H1 (cell line): ENCODE measurements around the gene TSEN54.
"Not testable (repeated sequence)": the region's sequence is repeated elsewhere in the genome, so short reads cannot be mapped to it uniquely, and the experiment has no call there.

Experiments
- ATF3 ChIP-seq: IDR thresholded peaks from 2 replicates; pipeline ENCODE4 v1.6.1; 2011; ENCODE audit warnings: low read depth, mild to moderate bottlenecking, low read length; ENCODE audit not compliant: insufficient read depth
- CTCF ChIP-seq, 3 experiments: IDR thresholded peaks; 1 replicate in 2 of 3; 2 replicates in 1 of 3; pipeline versions ENCODE4 v1.5.1 to v1.6.1; 2011; ENCODE audit warnings: low read length in 3 of 3, mild to moderate bottlenecking in 3 of 3, inconsistent platforms in 2 of 3, low read depth in 1 of 3, moderate library complexity in 1 of 3; ENCODE audit not compliant: insufficient read depth in 1 of 3; ENCODE audit errors: control extremely low read depth in 1 of 3
- POLR2A ChIP-seq, 2 experiments: IDR thresholded peaks; 1 replicate in 1 of 2; 2 replicates in 1 of 2; pipeline ENCODE4 v1.6.1; 2011; ENCODE audit warnings: low read depth in 2 of 2, low read length in 2 of 2, mild to moderate bottlenecking in 2 of 2; ENCODE audit errors: control extremely low read depth in 1 of 2
- RAD21 ChIP-seq, 2 experiments: IDR thresholded peaks in 1 of 2; conservative IDR thresholded peaks in 1 of 2; 2 replicates each; pipeline ENCODE4 v1.6.1; 2011; ENCODE audit warnings: low read depth in 2 of 2, low read length in 2 of 2, improper control_type of control experiment in 1 of 2, inconsistent platforms in 1 of 2, mild to moderate bottlenecking in 1 of 2, moderate library complexity in 1 of 2
- SP4 ChIP-seq: IDR thresholded peaks from 2 replicates; pipeline ENCODE4 v1.6.1; 2012; ENCODE audit warnings: low read length, inconsistent platforms

- TF ChIP-seq CTCF (IDR thresholded peaks at IDR 0.05; ENCODE audit: control extremely low read depth in 1 of 3, insufficient read depth in 1 of 3, low read depth in 1 of 3, low read length in 3 of 3); POLR2A (IDR thresholded peaks at IDR 0.05; ENCODE audit: control extremely low read depth in 1 of 2, low read depth in 2 of 2, low read length in 2 of 2); RAD21 (IDR thresholded peaks at IDR 0.05 in 1 of 2, conservative IDR thresholded peaks at IDR 0.05 in 1 of 2; ENCODE audit: low read depth in 2 of 2, low read length in 2 of 2); ATF3; SP4: not testable (repeated sequence)
Observed at GRCh38 chr17:75520413-75520812, 4.1 kb downstream of the TSEN54 start.
